Caco-2 (cell line): ENCODE data around the gene CTRL. TPM values are rescaled to one million over a fixed set of nuclear protein-coding genes. Genes with fewer than 3 reads are reported as not detected.

ENCODE experiments used
- BruUV-seq: library from RNA; stranded (reverse); fragments of 400-500 nt; replicated peaks from 2 replicates; lab custom pipeline; 2021; lab: Mats Ljungman, UMichigan
- CTCF ChIA-PET: fragments of 300-600 bp; sonication (Branson Sonifier 250); formaldehyde crosslinking; loops from one replicate; lab custom pipeline; 2022; ENCODE audit warnings: antibody characterized with exemption; lab: Charles Lee
- POLR2A ChIA-PET: fragments of 300-600 bp; sonication (Branson Sonifier 250); formaldehyde crosslinking; loops from one replicate; lab custom pipeline; 2022; ENCODE audit warnings: antibody characterized with exemption; lab: Charles Lee
- DNase-seq, 2 experiments: peaks; one replicate each; pipeline versions ENCODE4 v3.0.0 to v3.0.0-alpha.2; 2020 to 2022
- H3K27me3 ChIP-seq: replicated peaks from 2 replicates; pipeline ENCODE4 v1.6.0; 2011; ENCODE audit warnings: low read length; ENCODE audit not compliant: control insufficient read depth, insufficient read depth
- H3K36me3 ChIP-seq: 2 replicates; pipeline ENCODE4 v1.5.1; 2011; ENCODE audit warnings: low read length; ENCODE audit not compliant: control insufficient read depth, insufficient read depth
- H3K4me1 ChIP-seq: fragments of 250-450 bp; sonication (Bioruptor Pico); 2 replicates; pipeline ENCODE4 v1.5.1; 2020; ENCODE audit warnings: mild to moderate bottlenecking
- H3K4me3 ChIP-seq: 2 replicates; pipeline ENCODE4 v1.5.1; 2011; ENCODE audit warnings: low read depth, mild to moderate bottlenecking, control low read depth, low read length
- H3K9me3 ChIP-seq: fragments of 250-450 bp; sonication (Bioruptor Pico); 2 replicates; pipeline ENCODE4 v1.5.1; 2020; ENCODE audit warnings: mild to moderate bottlenecking, moderate library complexity
- H3K27ac Mint-ChIP-seq: one replicate; pipeline ENCODE4 v1.8.0; 2022; ENCODE audit warnings: mixed read lengths; ENCODE audit not compliant: unreplicated experiment
- H3K27me3 Mint-ChIP-seq: one replicate; pipeline ENCODE4 v1.8.0; 2022; ENCODE audit warnings: mixed read lengths; ENCODE audit not compliant: insufficient read depth, unreplicated experiment
- H3K36me3 Mint-ChIP-seq: one replicate; pipeline ENCODE4 v1.8.0; 2022; ENCODE audit warnings: mild to moderate bottlenecking, mixed read lengths; ENCODE audit not compliant: insufficient read depth, unreplicated experiment
- H3K4me1 Mint-ChIP-seq: one replicate; pipeline ENCODE4 v1.8.0; 2022; ENCODE audit warnings: low read depth, mixed read lengths; ENCODE audit not compliant: unreplicated experiment
- H3K4me3 Mint-ChIP-seq: one replicate; pipeline ENCODE4 v1.8.0; 2022; ENCODE audit warnings: mild to moderate bottlenecking, moderate library complexity, mixed read lengths; ENCODE audit not compliant: unreplicated experiment
- H3K9me3 Mint-ChIP-seq: one replicate; pipeline ENCODE4 v1.8.0; 2022; ENCODE audit warnings: mixed read lengths; ENCODE audit not compliant: unreplicated experiment
- intact Hi-C: fragments of 100-400 bp; cut with micrococcal nuclease; formaldehyde crosslinking; loops from one replicate; pipeline ENCODE4 v1.10.0; 2022; ENCODE audit not compliant: unreplicated experiment
- total RNA-seq: library from RNA; stranded (reverse); gene quantifications from 2 replicates; pipeline ENCODE4 v1.2.3, GENCODE V29; 2022
- TF ChIP-seq, protein P1 (sequence below), 2 experiments: fragments of 200-600 bp in 1 of 2; IDR thresholded peaks; 1 replicate in 1 of 2; 2 replicates in 1 of 2; pipeline versions ENCODE4 v1.5.1 to v1.8.0; 2011 to 2022; ENCODE audit warnings: antibody characterized with exemption in 1 of 2, control low read depth in 1 of 2, inconsistent platforms in 1 of 2, low read depth in 1 of 2, low read length in 1 of 2, mild to moderate bottlenecking in 1 of 2, moderate library complexity in 1 of 2; ENCODE audit not compliant: insufficient read depth in 1 of 2, severe bottlenecking in 1 of 2, unreplicated experiment in 1 of 2

The CTRL gene
- total RNA-seq, 1 experiment from 2014 or later, result 0.66 TPM

- no peak overlapping the region for H3K27ac Mint-ChIP-seq
- H3K36me3 Mint-ChIP-seq, result peaks cover 63% of the 10 kb centered on the region
Observed at GRCh38 chr16:67932462-67932840, 789 bp upstream of the CTRL start.

DNA sequence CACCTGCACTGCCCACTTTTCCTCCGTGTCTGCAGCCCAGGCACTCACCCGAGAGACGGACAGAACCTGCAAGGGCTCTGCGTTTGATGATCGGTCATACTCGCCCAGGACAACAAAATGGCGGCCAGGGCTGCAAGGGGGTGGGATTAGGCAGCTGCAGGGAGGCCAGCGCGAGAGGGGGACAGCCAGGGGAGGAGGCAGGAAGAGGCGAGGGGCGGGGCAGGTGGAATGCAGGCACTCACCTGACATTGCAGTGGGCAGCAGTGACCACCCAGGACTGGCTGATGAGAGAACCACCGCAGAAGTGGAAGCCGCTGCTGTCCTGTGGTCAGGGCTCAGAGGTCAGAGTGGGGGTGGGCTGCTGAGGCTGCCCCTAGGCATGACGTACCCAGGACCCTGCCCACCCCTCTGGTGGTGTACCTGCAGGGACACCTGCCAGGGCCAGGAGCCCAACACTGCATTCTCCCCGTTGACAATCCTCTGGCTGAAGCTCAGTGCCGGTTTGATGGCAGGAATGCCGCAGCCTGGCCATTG, 917 bp downstream of the CTRL start:
- Mint-ChIP-seq H3K9me3 (no peaks in the 10 kb centered on the region), H3K36me3 (peaks cover 45% of the 10 kb centered on the region), H3K4me3 (no peak overlapping the region), H3K4me1 (peaks cover 17% of the 10 kb centered on the region), H3K27me3 (no peaks in the 10 kb centered on the region), H3K27ac (no peak overlapping the region)
- POLR2A ChIA-PET, result no interaction called here
- no TSS peak for BruUV-seq
- H3K4me1 ChIP-seq, result peaks cover 11% of the 10 kb centered on the region
- intact Hi-C loops, result loop anchor here (10.0 kb wide), 1 partner anchor 406 kb away; the partner anchor contains the start of gene RIPOR1
- peaks cover 8% of the 10 kb centered on the region for H3K36me3 ChIP-seq
- CTCF ChIA-PET, result interaction anchor here (0.9 to 1.9 kb wide), 2 partner anchors 48 to 114 kb away, joined by 3 to 11 read pairs; no protein-coding TSS in a partner anchor
- H3K27me3 ChIP-seq, result no peaks in the 10 kb centered on the region
- H3K9me3 ChIP-seq, result no peaks in the 10 kb centered on the region
- DNase-seq, result no peak
- H3K4me3 ChIP-seq, result no peak overlapping the region
- TF ChIP-seq, protein P1, sequence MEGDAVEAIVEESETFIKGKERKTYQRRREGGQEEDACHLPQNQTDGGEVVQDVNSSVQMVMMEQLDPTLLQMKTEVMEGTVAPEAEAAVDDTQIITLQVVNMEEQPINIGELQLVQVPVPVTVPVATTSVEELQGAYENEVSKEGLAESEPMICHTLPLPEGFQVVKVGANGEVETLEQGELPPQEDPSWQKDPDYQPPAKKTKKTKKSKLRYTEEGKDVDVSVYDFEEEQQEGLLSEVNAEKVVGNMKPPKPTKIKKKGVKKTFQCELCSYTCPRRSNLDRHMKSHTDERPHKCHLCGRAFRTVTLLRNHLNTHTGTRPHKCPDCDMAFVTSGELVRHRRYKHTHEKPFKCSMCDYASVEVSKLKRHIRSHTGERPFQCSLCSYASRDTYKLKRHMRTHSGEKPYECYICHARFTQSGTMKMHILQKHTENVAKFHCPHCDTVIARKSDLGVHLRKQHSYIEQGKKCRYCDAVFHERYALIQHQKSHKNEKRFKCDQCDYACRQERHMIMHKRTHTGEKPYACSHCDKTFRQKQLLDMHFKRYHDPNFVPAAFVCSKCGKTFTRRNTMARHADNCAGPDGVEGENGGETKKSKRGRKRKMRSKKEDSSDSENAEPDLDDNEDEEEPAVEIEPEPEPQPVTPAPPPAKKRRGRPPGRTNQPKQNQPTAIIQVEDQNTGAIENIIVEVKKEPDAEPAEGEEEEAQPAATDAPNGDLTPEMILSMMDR (IDR thresholded peaks at IDR 0.05; ENCODE audit: insufficient read depth in 1 of 2, low read depth in 1 of 2, low read length in 1 of 2, severe bottlenecking in 1 of 2, unreplicated experiment in 1 of 2), result no peak

More at GRCh38 chr16:67932462-67932840, 789 bp upstream of the CTRL start:
- DNase-seq, result no peak
- CTCF ChIA-PET, result interaction anchor here (0.5 to 0.7 kb wide), 2 partner anchors 117 to 260 kb away, joined by 4 to 7 read pairs; no protein-coding TSS in a partner anchor
- intact Hi-C loops, result loop anchor here (10.0 kb wide), 1 partner anchor 408 kb away; the partner anchor contains the start of gene RIPOR1
- POLR2A ChIA-PET, result no interaction called here
- Histone ChIP-seq H3K9me3 (no peaks in the 10 kb centered on the region), H3K36me3 (peaks cover 8% of the 10 kb centered on the region), H3K4me1 (peaks cover 16% of the 10 kb centered on the region), H3K27me3 (no peaks in the 10 kb centered on the region), H3K4me3 (no peak overlapping the region)
- H3K9me3 Mint-ChIP-seq, result no peaks in the 10 kb centered on the region
- H3K4me3 Mint-ChIP-seq, result no peak overlapping the region
- no peaks in the 10 kb centered on the region for H3K27me3 Mint-ChIP-seq
- H3K4me1 Mint-ChIP-seq, result peaks cover 27% of the 10 kb centered on the region
- TF ChIP-seq, protein P1 (IDR thresholded peaks at IDR 0.05; ENCODE audit: insufficient read depth in 1 of 2, low read depth in 1 of 2, low read length in 1 of 2, severe bottlenecking in 1 of 2, unreplicated experiment in 1 of 2), result no peak
- no TSS peak for BruUV-seq

- peaks cover 40% of the 10 kb centered on the region for H3K36me3 Mint-ChIP-seq
- H3K27me3 ChIP-seq, result no peaks in the 10 kb centered on the region
- BruUV-seq, result no TSS peak
- ChIA-PET POLR2A (no interaction called here), CTCF (interaction anchor here (0.9 to 2.3 kb wide), 3 partner anchors 47 to 114 kb away, joined by 3 to 11 read pairs (median 9); no protein-coding TSS in a partner anchor)
- intact Hi-C loops, result loop anchor here (10.0 kb wide), 1 partner anchor 405 kb away; the partner anchor contains the start of gene RIPOR1
- H3K36me3 ChIP-seq, result peaks cover 8% of the 10 kb centered on the region
- H3K4me1 ChIP-seq, result peaks cover 11% of the 10 kb centered on the region
- no peak overlapping the region for H3K4me3 ChIP-seq
- H3K9me3 Mint-ChIP-seq, result no peaks in the 10 kb centered on the region
- no peaks in the 10 kb centered on the region for H3K27me3 Mint-ChIP-seq
- no peak overlapping the region for H3K4me3 Mint-ChIP-seq
- TF ChIP-seq, protein P1 (IDR thresholded peaks at IDR 0.05; ENCODE audit: insufficient read depth in 1 of 2, low read depth in 1 of 2, low read length in 1 of 2, severe bottlenecking in 1 of 2, unreplicated experiment in 1 of 2), result no peak
- no peak overlapping the region for H3K27ac Mint-ChIP-seq
- no peak for DNase-seq
- no peaks in the 10 kb centered on the region for H3K9me3 ChIP-seq
- H3K4me1 Mint-ChIP-seq, result peaks cover 16% of the 10 kb centered on the region
Observed at GRCh38 chr16:67930191-67930590, 1.5 kb downstream of the CTRL start.
